Keratinocyte (primary cell): ENCODE results near the gene SPRR3. TPM values are rescaled to one million over a fixed set of nuclear protein-coding genes. Genes with fewer than 3 reads are reported as not detected.
A peak's percentile ranks its signal among the peaks of the same experiment; 100 is the strongest.
"Not testable (repeated sequence)": the region's sequence is repeated elsewhere in the genome, so short reads cannot be mapped to it uniquely, and the experiment has no call there.

Experiments
- DNase-seq: peaks from one replicate; pipeline ENCODE4 v3.0.0-alpha.2; 2011; ENCODE audit warnings: low read depth, missing footprints, low spot score
- FAIRE-seq: peaks from 2 replicates; lab custom pipeline; 2011; peaks lifted over from hg19 to GRCh38; lab: Jason Lieb, UNC
- H2AFZ ChIP-seq: 2 replicates; pipeline ENCODE4 v1.6.0; 2012; ENCODE audit warnings: low read length, control low read depth, inconsistent platforms; ENCODE audit not compliant: control insufficient read depth
- H3K27ac ChIP-seq: 2 replicates; pipeline ENCODE4 v1.5.1; 2011; ENCODE audit warnings: low read length; ENCODE audit not compliant: control insufficient read depth, insufficient read depth
- H3K27me3 ChIP-seq: 3 replicates; pipeline ENCODE4 v1.6.0; 2011; ENCODE audit warnings: low read length; ENCODE audit not compliant: control insufficient read depth, insufficient read depth; ENCODE audit errors: extremely low read depth
- H3K36me3 ChIP-seq, 2 experiments: 2 replicates in 1 of 2; 3 replicates in 1 of 2; pipeline ENCODE4 v1.5.1; 2011; ENCODE audit warnings: low read length in 2 of 2, mild to moderate bottlenecking in 1 of 2; ENCODE audit not compliant: control insufficient read depth in 2 of 2, insufficient read depth in 2 of 2; ENCODE audit errors: extremely low read depth in 1 of 2
- H3K4me1 ChIP-seq: 3 replicates; pipeline ENCODE4 v1.5.1; 2011; ENCODE audit warnings: low read length; ENCODE audit not compliant: control insufficient read depth, insufficient read depth; ENCODE audit errors: extremely low read depth
- H3K4me2 ChIP-seq: 3 replicates; pipeline ENCODE4 v1.6.0; 2011; ENCODE audit warnings: low read depth, low read length; ENCODE audit not compliant: control insufficient read depth, insufficient read depth; ENCODE audit errors: extremely low read depth
- H3K4me3 ChIP-seq, 3 experiments: fragments of 200-600 bp in 1 of 3; sonication (generic) in 1 of 3; 2 replicates in 2 of 3; 3 replicates in 1 of 3; pipeline ENCODE4 v1.5.1; 2011 to 2016; ENCODE audit warnings: low read length in 3 of 3, mild to moderate bottlenecking in 3 of 3, control low read depth in 2 of 3, inconsistent platforms in 1 of 3, low read depth in 1 of 3, mixed read lengths in 1 of 3, mixed run types in 1 of 3, moderate library complexity in 1 of 3; ENCODE audit not compliant: control insufficient read depth in 2 of 3, insufficient read depth in 2 of 3; ENCODE audit errors: extremely low read depth in 1 of 3
- H3K79me2 ChIP-seq: 2 replicates; pipeline ENCODE4 v1.6.0; 2012; ENCODE audit warnings: low read length; ENCODE audit not compliant: control insufficient read depth, insufficient read depth
- H3K9ac ChIP-seq: 3 replicates; pipeline ENCODE4 v1.6.0; 2011; ENCODE audit warnings: low read length; ENCODE audit not compliant: control insufficient read depth, insufficient read depth; ENCODE audit errors: extremely low read depth
- H3K9me1 ChIP-seq: 3 replicates; pipeline ENCODE4 v1.6.0; 2011; ENCODE audit warnings: low read length; ENCODE audit not compliant: control insufficient read depth, insufficient read depth; ENCODE audit errors: extremely low read depth
- H3K9me3 ChIP-seq: 2 replicates; pipeline ENCODE4 v1.5.1; 2012; ENCODE audit warnings: low read depth, low read length; ENCODE audit not compliant: control insufficient read depth
- H4K20me1 ChIP-seq: 3 replicates; pipeline ENCODE4 v1.6.0; 2011; ENCODE audit warnings: low read length; ENCODE audit not compliant: control insufficient read depth, insufficient read depth; ENCODE audit errors: extremely low read depth
- CTCF ChIP-seq, 3 experiments: IDR thresholded peaks in 1 of 3; conservative IDR thresholded peaks in 1 of 3; optimal IDR thresholded peaks in 1 of 3; 2 replicates in 2 of 3; 3 replicates in 1 of 3; pipeline versions ENCODE3 to v1.5.1; 2011; ENCODE audit warnings: low read length in 3 of 3, mild to moderate bottlenecking in 3 of 3, moderate library complexity in 2 of 3, control low read depth in 1 of 3, inconsistent platforms in 1 of 3; ENCODE audit not compliant: insufficient read depth in 2 of 3; ENCODE audit errors: extremely low read depth in 1 of 3
- EZH2 ChIP-seq: IDR thresholded peaks from one replicate; pipeline ENCODE4 v1.6.1; 2012; ENCODE audit warnings: inconsistent platforms, mild to moderate bottlenecking, low read length, moderate library complexity
- dilution Hi-C: fragments of 300-500 bp; cut with MboI; formaldehyde crosslinking; loops from one replicate; pipeline ENCODE4 v1.7.0; 2020; ENCODE audit warnings: low sequenced_read_pairs; ENCODE audit not compliant: extremely low pct_ligation_motif_present
- polyA plus RNA-seq, 5 experiments: library from polyadenylated mRNA; depleted of rRNA in 3 of 5; stranded (reverse) in 3 of 5; stranded (forward) in 1 of 5; unstranded in 1 of 5; fragments of >200 nt; gene quantifications; 1 replicate in 1 of 5; 2 replicates in 3 of 5; 3 replicates in 1 of 5; pipeline versions ENCODE4 v1.2.1 to v1.2.3, GENCODE V29; 2011 to 2012; ENCODE audit warnings: missing spikeins in 2 of 5, low read depth in 1 of 5, low replicate concordance in 1 of 5

Gene SPRR3
- polyA plus RNA-seq, 1 donor (not counting 4 experiments of a cell fraction or from before 2014, with no cell fraction given) = 2.9 TPM

DNA sequence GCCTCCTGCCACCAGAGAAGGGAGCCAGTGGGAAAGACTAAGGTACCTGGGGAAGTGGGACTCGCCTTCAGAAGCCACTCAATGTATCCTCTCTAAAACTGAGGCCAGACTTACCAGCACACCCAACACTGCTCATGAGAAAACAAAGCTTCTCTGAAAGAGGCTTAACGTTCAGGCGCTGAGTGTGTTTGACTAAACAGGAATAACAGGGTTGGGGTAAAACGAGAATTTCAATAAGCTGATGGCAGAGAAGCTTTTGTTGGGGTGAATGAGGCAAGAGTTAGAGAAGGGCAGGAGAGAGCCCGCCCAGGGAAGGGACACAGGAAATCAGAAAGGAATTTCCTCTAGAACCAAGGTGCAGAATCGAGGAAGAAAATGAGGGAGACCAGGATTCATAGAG lies 1.7 kb upstream of the SPRR3 start:
- Histone ChIP-seq H3K4me1 (peaks cover 14% of the 10 kb centered on the region), H3K27ac (no peak overlapping the region), H3K9me3 (no peaks in the 10 kb centered on the region), H3K4me2 (no peak overlapping the region), H4K20me1 (no peaks in the 10 kb centered on the region), H3K79me2 (no peaks in the 10 kb centered on the region), H2AFZ (no peak overlapping the region), H3K9me1 (no peaks in the 10 kb centered on the region), H3K27me3 (no peaks in the 10 kb centered on the region), H3K9ac (no peak overlapping the region), H3K36me3 (no peaks in the 10 kb centered on the region), H3K4me3 (no peak overlapping the region)
- dilution Hi-C loops = no loop called here
- no peak for FAIRE-seq
- DNase-seq = no peak
- no peak for TF ChIP-seq EZH2
- TF ChIP-seq CTCF (optimal IDR thresholded peaks at IDR 0.05 in 1 of 3, IDR thresholded peaks at IDR 0.05 in 1 of 3, conservative IDR thresholded peaks at IDR 0.05 in 1 of 3; ENCODE audit: extremely low read depth in 1 of 3, insufficient read depth in 2 of 3, low read length in 3 of 3) = no peak

DNA sequence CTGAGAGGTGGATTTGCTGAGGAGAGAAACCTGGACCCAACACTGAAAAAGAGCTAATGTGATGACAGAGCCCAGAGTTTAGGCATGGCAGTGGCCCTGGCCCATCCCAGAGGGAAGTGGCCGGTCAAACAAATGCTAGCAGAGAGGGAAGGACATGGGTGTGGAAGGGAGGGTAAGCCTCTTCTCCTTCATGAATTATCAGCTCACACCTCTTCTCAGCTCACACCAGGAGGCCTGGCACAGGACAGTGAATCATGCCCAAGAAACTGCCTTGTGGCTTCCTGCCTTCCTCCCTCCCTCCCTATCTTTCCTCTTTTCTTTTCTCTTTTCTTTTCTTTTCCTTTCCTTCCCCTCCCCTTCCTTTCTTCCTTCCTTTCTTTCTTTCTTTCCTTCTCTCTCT lies 1.3 kb upstream of the SPRR3 start:
- H3K9me3 ChIP-seq = no peaks in the 10 kb centered on the region
- no peaks in the 10 kb centered on the region for H3K79me2 ChIP-seq
- peaks cover 14% of the 10 kb centered on the region for H3K4me1 ChIP-seq
- peak; percentile 85 for FAIRE-seq
- no peak for DNase-seq
- no peaks in the 10 kb centered on the region for H4K20me1 ChIP-seq
- no peaks in the 10 kb centered on the region for H3K27me3 ChIP-seq
- no peak overlapping the region for H3K4me2 ChIP-seq
- no peak overlapping the region for H3K27ac ChIP-seq
- dilution Hi-C loops = no loop called here
- no peaks in the 10 kb centered on the region for H3K9me1 ChIP-seq
- peak overlapping the region; percentile 33 for H2AFZ ChIP-seq
- no peak overlapping the region for H3K4me3 ChIP-seq
- H3K36me3 ChIP-seq = no peaks in the 10 kb centered on the region
- TF ChIP-seq CTCF (optimal IDR thresholded peaks at IDR 0.05 in 1 of 3, IDR thresholded peaks at IDR 0.05 in 1 of 3, conservative IDR thresholded peaks at IDR 0.05 in 1 of 3; ENCODE audit: extremely low read depth in 1 of 3, insufficient read depth in 2 of 3, low read length in 3 of 3) (no peak), EZH2 (no peak)
- no peak overlapping the region for H3K9ac ChIP-seq

GRCh38 chr1:153011235-153011758 lies 9.7 kb downstream of the SPRR3 start:
- H3K79me2 ChIP-seq, H3K9me3 ChIP-seq, H3K9me1 ChIP-seq, H3K27me3 ChIP-seq, H3K4me1 ChIP-seq, DNase-seq, H3K4me3 ChIP-seq, H3K4me2 ChIP-seq, H3K36me3 ChIP-seq, H4K20me1 ChIP-seq, FAIRE-seq, dilution Hi-C loops, H3K9ac ChIP-seq, H2AFZ ChIP-seq, H3K27ac ChIP-seq: not testable (repeated sequence)

- H3K4me3 ChIP-seq, H3K27me3 ChIP-seq, DNase-seq, H3K9me1 ChIP-seq, H4K20me1 ChIP-seq, FAIRE-seq, H3K9ac ChIP-seq, H2AFZ ChIP-seq, H3K36me3 ChIP-seq, H3K27ac ChIP-seq, H3K9me3 ChIP-seq, H3K79me2 ChIP-seq, dilution Hi-C loops, H3K4me2 ChIP-seq: not testable (repeated sequence)
- H3K4me1 ChIP-seq = peaks cover 11% of the 10 kb centered on the region
Measured at GRCh38 chr1:153021829-153022228, 20.3 kb downstream of the SPRR3 start.
